GM23338 (cell line): Measurements from ENCODE around the gene STX7.

Experiments
- CREB1 ChIP-seq: fragments of 250-450 bp; sonication (Bioruptor Pico); IDR thresholded peaks from 2 replicates; pipeline ENCODE4 v1.5.0; 2020; ENCODE audit warnings: low read depth, mild to moderate bottlenecking, moderate library complexity
- CTCF ChIP-seq, 2 experiments: fragments of 200-600 bp in 1 of 2; sonication (generic) in 1 of 2; conservative IDR thresholded peaks; 2 replicates each; pipeline versions ENCODE4 v1.5.1 to v1.6.1; 2016 to 2017; ENCODE audit warnings: antibody characterized with exemption in 2 of 2, low read depth in 2 of 2, mild to moderate bottlenecking in 2 of 2, moderate library complexity in 1 of 2
- ETS1 ChIP-seq: IDR thresholded peaks from 2 replicates; pipeline ENCODE4 v1.6.1; 2016; ENCODE audit warnings: antibody characterized with exemption
- EZH2 ChIP-seq: fragments of 200-600 bp; sonication (generic); IDR thresholded peaks from one replicate; pipeline ENCODE4 v1.8.0; 2017; ENCODE audit warnings: antibody characterized with exemption, mild to moderate bottlenecking, low read depth; ENCODE audit not compliant: unreplicated experiment
- EZH2phosphoT487 ChIP-seq: fragments of 200-600 bp; sonication (generic); IDR thresholded peaks from one replicate; pipeline ENCODE4 v1.8.1; 2018; ENCODE audit warnings: antibody characterized with exemption; ENCODE audit not compliant: unreplicated experiment
- JUNB ChIP-seq: IDR thresholded peaks from one replicate; pipeline ENCODE4 v1.6.1; 2016; ENCODE audit warnings: antibody characterized with exemption; ENCODE audit not compliant: unreplicated experiment
- POLR2AphosphoS5 ChIP-seq: IDR thresholded peaks from 2 replicates; pipeline ENCODE4 v1.6.1; 2016; ENCODE audit warnings: antibody characterized with exemption, low read depth
- REST ChIP-seq: IDR thresholded peaks from one replicate; pipeline ENCODE4 v1.6.1; 2018; ENCODE audit warnings: antibody characterized with exemption; ENCODE audit not compliant: unreplicated experiment
- ZNF114 ChIP-seq: fragments of 250-450 bp; sonication (Bioruptor Pico); IDR thresholded peaks from 2 replicates; pipeline ENCODE4 v1.5.0; 2020; ENCODE audit warnings: mild to moderate bottlenecking, moderate library complexity
- ZNF462 ChIP-seq: fragments of 250-450 bp; sonication (Bioruptor Pico); IDR thresholded peaks from 2 replicates; pipeline ENCODE4 v1.5.0; 2020; ENCODE audit warnings: mild to moderate bottlenecking, moderate library complexity

GRCh38 chr6:132482581-132482980 lies 30.3 kb downstream of the STX7 start:
- TF ChIP-seq POLR2AphosphoS5 (no peak), EZH2phosphoT487 (no peak), EZH2 (no peak), REST (no peak), CTCF (conservative IDR thresholded peaks at IDR 0.05; ENCODE audit: low read depth in 2 of 2) (no peak), ZNF114 (no peak), CREB1 (CRISPR knock-in tag) (no peak), ZNF462 (CRISPR knock-in tag) (no peak), ETS1 (no peak), JUNB (no peak)
